ENCODE data around the gene IL5.

DNA sequence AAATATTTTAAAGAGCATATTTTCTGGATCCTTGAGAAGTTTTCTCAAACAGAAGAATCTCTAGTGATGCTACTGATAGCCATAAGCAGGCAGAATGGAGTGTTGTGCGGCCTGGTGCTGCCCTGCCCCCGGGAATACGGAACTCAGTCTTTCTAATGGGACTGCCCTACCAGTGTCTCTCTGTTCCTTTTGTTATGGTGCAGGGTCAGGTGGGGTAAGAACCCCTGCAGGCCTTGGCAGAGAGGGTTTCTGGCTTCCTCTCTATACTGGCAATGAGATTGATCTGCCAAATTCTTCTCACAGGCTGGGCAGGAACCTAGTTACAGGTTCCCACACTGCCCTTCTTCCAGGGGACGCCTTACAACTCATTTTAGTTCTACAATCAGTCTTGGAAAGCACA lies 2.6 kb downstream of the IL5 start:
- TF ChIP-seq POLR2AphosphoS5 (IDR thresholded peaks at IDR 0.05), result no peak
- TF ChIP-seq, protein P1, sequence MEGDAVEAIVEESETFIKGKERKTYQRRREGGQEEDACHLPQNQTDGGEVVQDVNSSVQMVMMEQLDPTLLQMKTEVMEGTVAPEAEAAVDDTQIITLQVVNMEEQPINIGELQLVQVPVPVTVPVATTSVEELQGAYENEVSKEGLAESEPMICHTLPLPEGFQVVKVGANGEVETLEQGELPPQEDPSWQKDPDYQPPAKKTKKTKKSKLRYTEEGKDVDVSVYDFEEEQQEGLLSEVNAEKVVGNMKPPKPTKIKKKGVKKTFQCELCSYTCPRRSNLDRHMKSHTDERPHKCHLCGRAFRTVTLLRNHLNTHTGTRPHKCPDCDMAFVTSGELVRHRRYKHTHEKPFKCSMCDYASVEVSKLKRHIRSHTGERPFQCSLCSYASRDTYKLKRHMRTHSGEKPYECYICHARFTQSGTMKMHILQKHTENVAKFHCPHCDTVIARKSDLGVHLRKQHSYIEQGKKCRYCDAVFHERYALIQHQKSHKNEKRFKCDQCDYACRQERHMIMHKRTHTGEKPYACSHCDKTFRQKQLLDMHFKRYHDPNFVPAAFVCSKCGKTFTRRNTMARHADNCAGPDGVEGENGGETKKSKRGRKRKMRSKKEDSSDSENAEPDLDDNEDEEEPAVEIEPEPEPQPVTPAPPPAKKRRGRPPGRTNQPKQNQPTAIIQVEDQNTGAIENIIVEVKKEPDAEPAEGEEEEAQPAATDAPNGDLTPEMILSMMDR (IDR thresholded peaks at IDR 0.05 in 8 of 11, conservative IDR thresholded peaks at IDR 0.05 in 3 of 11), result no peak

Measured in spleen (tissue), 7 donors.